ENCODE data around the gene DNM3. TPM values are rescaled to one million over a fixed set of nuclear protein-coding genes. Genes with fewer than 3 reads are reported as not detected.
A peak's percentile ranks its signal among the peaks of the same experiment; 100 is the strongest.

The DNM3 gene
- total RNA-seq, 1 donor from 2014 or later = 1.1 TPM

- Mint-ChIP-seq H3K36me3 (peaks cover 3% of the 10 kb centered on the region), H3K9me3 (no peaks in the 10 kb centered on the region), H3K4me3 (no peak overlapping the region), H3K4me1 (peaks cover 24% of the 10 kb centered on the region), H3K27ac (no peak overlapping the region), H3K27me3 (ENCODE audit: insufficient read depth, low read depth) (peaks cover 4% of the 10 kb centered on the region)
- Histone ChIP-seq H3K27ac (no peak overlapping the region), H2AFZ (replicated peaks) (no peak overlapping the region), H3K27me3 (no peaks in the 10 kb centered on the region), H3K79me2 (ENCODE audit: low read depth) (no peaks in the 10 kb centered on the region), H3K4me2 (no peak overlapping the region), H3K4me1 (peaks cover 2% of the 10 kb centered on the region), H4K20me1 (ENCODE audit: low read depth) (no peaks in the 10 kb centered on the region), H3K4me3 (no peak overlapping the region), H3K36me3 (no peaks in the 10 kb centered on the region), H3K9me3 (ENCODE audit: low read depth) (no peaks in the 10 kb centered on the region), H3F3A (ENCODE audit: low read depth) (no peaks in the 10 kb centered on the region), H3K9ac (no peak overlapping the region)
- TF ChIP-seq, protein P1, sequence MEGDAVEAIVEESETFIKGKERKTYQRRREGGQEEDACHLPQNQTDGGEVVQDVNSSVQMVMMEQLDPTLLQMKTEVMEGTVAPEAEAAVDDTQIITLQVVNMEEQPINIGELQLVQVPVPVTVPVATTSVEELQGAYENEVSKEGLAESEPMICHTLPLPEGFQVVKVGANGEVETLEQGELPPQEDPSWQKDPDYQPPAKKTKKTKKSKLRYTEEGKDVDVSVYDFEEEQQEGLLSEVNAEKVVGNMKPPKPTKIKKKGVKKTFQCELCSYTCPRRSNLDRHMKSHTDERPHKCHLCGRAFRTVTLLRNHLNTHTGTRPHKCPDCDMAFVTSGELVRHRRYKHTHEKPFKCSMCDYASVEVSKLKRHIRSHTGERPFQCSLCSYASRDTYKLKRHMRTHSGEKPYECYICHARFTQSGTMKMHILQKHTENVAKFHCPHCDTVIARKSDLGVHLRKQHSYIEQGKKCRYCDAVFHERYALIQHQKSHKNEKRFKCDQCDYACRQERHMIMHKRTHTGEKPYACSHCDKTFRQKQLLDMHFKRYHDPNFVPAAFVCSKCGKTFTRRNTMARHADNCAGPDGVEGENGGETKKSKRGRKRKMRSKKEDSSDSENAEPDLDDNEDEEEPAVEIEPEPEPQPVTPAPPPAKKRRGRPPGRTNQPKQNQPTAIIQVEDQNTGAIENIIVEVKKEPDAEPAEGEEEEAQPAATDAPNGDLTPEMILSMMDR (IDR thresholded peaks at IDR 0.05) = no peak
- TF ChIP-seq EZH2phosphoT487 (IDR thresholded peaks at IDR 0.05) = no peak
- no peak for TF ChIP-seq EZH2 (IDR thresholded peaks at IDR 0.05)
- no peak for DNase-seq (ENCODE audit: low spot score)
Measured at GRCh38 chr1:171803045-171803444, 38.3 kb upstream of the DNM3 start.

- Histone ChIP-seq H3K9me3 (ENCODE audit: low read depth) (no peaks in the 10 kb centered on the region), H3K79me2 (ENCODE audit: low read depth) (no peaks in the 10 kb centered on the region), H3K27ac (no peak overlapping the region), H3K36me3 (no peaks in the 10 kb centered on the region), H3K4me3 (no peak overlapping the region), H3K4me2 (no peak overlapping the region), H3K4me1 (peaks cover 7% of the 10 kb centered on the region), H3F3A (ENCODE audit: low read depth) (no peaks in the 10 kb centered on the region), H3K9ac (no peak overlapping the region), H4K20me1 (ENCODE audit: low read depth) (no peaks in the 10 kb centered on the region), H3K27me3 (no peaks in the 10 kb centered on the region), H2AFZ (replicated peaks) (no peak overlapping the region)
- Mint-ChIP-seq H3K27ac (no peak overlapping the region), H3K4me3 (no peak overlapping the region), H3K4me1 (peaks cover 29% of the 10 kb centered on the region), H3K27me3 (ENCODE audit: insufficient read depth, low read depth) (peaks cover 4% of the 10 kb centered on the region), H3K36me3 (peaks cover under 1% of the 10 kb centered on the region), H3K9me3 (no peaks in the 10 kb centered on the region)
- DNase-seq (ENCODE audit: low spot score) = no peak
- no peak for TF ChIP-seq EZH2phosphoT487 (IDR thresholded peaks at IDR 0.05)
- TF ChIP-seq, protein P1 (IDR thresholded peaks at IDR 0.05) = no peak
- TF ChIP-seq EZH2 (IDR thresholded peaks at IDR 0.05) = no peak
Measured at GRCh38 chr1:171803461-171804022, 37.8 kb upstream of the DNM3 start.

DNA sequence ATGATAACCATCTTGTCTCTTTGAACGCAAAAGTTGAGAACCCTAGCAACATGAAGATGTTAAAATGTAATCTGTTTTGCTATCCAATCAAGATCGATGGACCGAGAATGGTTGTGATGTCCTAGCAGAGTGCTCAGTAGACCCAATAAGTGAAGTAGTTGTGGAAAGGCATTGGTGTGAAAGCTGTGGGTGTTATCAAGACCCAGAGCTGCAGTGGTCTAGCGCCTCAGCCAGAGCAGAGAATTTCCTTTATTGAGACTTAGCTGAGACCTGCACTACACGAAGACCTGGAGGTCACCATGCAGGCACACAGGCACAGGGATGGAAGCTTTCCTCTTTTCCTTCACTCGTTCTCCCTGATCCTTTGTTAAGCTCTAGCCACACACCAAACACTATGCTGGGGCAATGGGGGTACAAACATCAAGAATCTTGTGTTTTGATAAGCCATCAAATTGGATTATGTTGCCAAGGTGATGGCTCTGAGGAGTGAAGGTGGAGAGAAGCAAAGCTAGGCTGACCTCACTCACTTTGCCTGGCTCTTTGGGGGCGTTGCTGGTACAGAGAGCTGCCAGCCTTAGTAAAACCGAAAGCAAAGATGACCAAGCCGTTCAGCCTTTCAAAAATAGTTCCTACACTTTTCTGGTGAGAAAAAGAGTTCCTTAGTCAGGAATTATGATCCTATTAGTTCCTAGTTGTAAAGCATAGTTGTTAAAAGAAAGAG lies 35.7 kb upstream of the DNM3 start:
- H4K20me1 ChIP-seq (ENCODE audit: low read depth) = no peaks in the 10 kb centered on the region
- no peaks in the 10 kb centered on the region for H3K9me3 ChIP-seq (ENCODE audit: low read depth)
- H3K4me3 ChIP-seq = no peak overlapping the region
- H3K4me3 Mint-ChIP-seq = peak overlapping the region; percentile 35
- DNase-seq (ENCODE audit: low spot score) = no peak
- H3K36me3 Mint-ChIP-seq = no peaks in the 10 kb centered on the region
- peaks cover 8% of the 10 kb centered on the region for H3K4me1 ChIP-seq
- H2AFZ ChIP-seq (replicated peaks) = no peak overlapping the region
- no peak overlapping the region for H3K9ac ChIP-seq
- H3F3A ChIP-seq (ENCODE audit: low read depth) = no peaks in the 10 kb centered on the region
- no peak overlapping the region for H3K4me2 ChIP-seq
- H3K36me3 ChIP-seq = no peaks in the 10 kb centered on the region
- no peaks in the 10 kb centered on the region for H3K79me2 ChIP-seq (ENCODE audit: low read depth)
- TF ChIP-seq, protein P1 (IDR thresholded peaks at IDR 0.05) = no peak
- no peak for TF ChIP-seq EZH2phosphoT487 (IDR thresholded peaks at IDR 0.05)
- TF ChIP-seq EZH2 (IDR thresholded peaks at IDR 0.05) = no peak
- peaks cover 2% of the 10 kb centered on the region for H3K27me3 Mint-ChIP-seq (ENCODE audit: insufficient read depth, low read depth)
- no peak overlapping the region for H3K27ac ChIP-seq
- H3K27me3 ChIP-seq = no peaks in the 10 kb centered on the region
- peaks cover 30% of the 10 kb centered on the region for H3K4me1 Mint-ChIP-seq
- peak overlapping the region; percentile 57 for H3K27ac Mint-ChIP-seq
- H3K9me3 Mint-ChIP-seq = no peaks in the 10 kb centered on the region

Data from neural progenitor cell (in vitro differentiated cells).